ENCODE results near the gene TSPAN12. TPM values are rescaled to one million over a fixed set of nuclear protein-coding genes. Genes with fewer than 3 reads are reported as not detected.

The TSPAN12 gene
- total RNA-seq, 1 experiment from 2014 or later = 1.4 TPM

- ChIA-PET CTCF (no interaction called here), POLR2A (no interaction called here)
- in situ Hi-C loops (cut with HindIII; ENCODE audit: low pct_unique_long_range_greater_than_20kb, low sequenced_read_pairs) (no loop called here), intact Hi-C loops (cut with micrococcal nuclease; ENCODE audit: unreplicated experiment) (no loop called here)
- H3K9me3 ChIP-seq (ENCODE audit: control insufficient read depth, insufficient read depth, low read depth, low read length) = no peaks in the 10 kb centered on the region
- no peaks in the 10 kb centered on the region for H3K27me3 ChIP-seq (ENCODE audit: control insufficient read depth, insufficient read depth, low read length)
- no peak for DNase-seq (ENCODE audit: low read depth, low spot score)
- H3K4me3 ChIP-seq (ENCODE audit: low read depth in 2 of 2, low read length in 2 of 2) = no peak overlapping the region
- no peak for TF ChIP-seq SIN3A (IDR thresholded peaks at IDR 0.05; ENCODE audit: borderline replicate concordance, insufficient read depth, low read depth, low read length)
- no peak for TF ChIP-seq TCF7L2 (IDR thresholded peaks at IDR 0.05; ENCODE audit: low read depth, low read length)
- TF ChIP-seq POLR2AphosphoS5 (IDR thresholded peaks at IDR 0.05; ENCODE audit: low read depth, low read length) = no peak
- no peak for TF ChIP-seq CTCF (IDR thresholded peaks at IDR 0.05)
- no peak for TF ChIP-seq REST (IDR thresholded peaks at IDR 0.05; ENCODE audit: insufficient read depth in 1 of 2, low read depth in 2 of 2, low read length in 1 of 2)
- ATAC-seq = no peak
- no TSS peak for BruUV-seq (replicated peaks)
- H3K4me1 ChIP-seq (ENCODE audit: control insufficient read depth, insufficient read depth, low read length) = no peaks in the 10 kb centered on the region
- H3K27ac ChIP-seq (ENCODE audit: low read length) = no peak overlapping the region
- H3K36me3 ChIP-seq (ENCODE audit: control insufficient read depth, insufficient read depth, low read length) = no peaks in the 10 kb centered on the region
These were observed 82.2 kb downstream of the TSPAN12 start for GRCh38 chr7:120775755-120776154.

GRCh38 chr7:120774481-120774880 is 83.5 kb downstream of the TSPAN12 start:
- no peaks in the 10 kb centered on the region for H3K36me3 ChIP-seq (ENCODE audit: control insufficient read depth, insufficient read depth, low read length)
- ATAC-seq (no peak), DNase-seq (ENCODE audit: low read depth, low spot score) (no peak)
- in situ Hi-C loops (cut with HindIII; ENCODE audit: low pct_unique_long_range_greater_than_20kb, low sequenced_read_pairs) = no loop called here
- no peak overlapping the region for H3K27ac ChIP-seq (ENCODE audit: low read length)
- BruUV-seq (replicated peaks) = no TSS peak
- intact Hi-C loops (cut with micrococcal nuclease; ENCODE audit: unreplicated experiment) = no loop called here
- H3K9me3 ChIP-seq (ENCODE audit: control insufficient read depth, insufficient read depth, low read depth, low read length) = no peaks in the 10 kb centered on the region
- ChIA-PET CTCF (no interaction called here), POLR2A (no interaction called here)
- no peaks in the 10 kb centered on the region for H3K27me3 ChIP-seq (ENCODE audit: control insufficient read depth, insufficient read depth, low read length)
- no peak for TF ChIP-seq CTCF (IDR thresholded peaks at IDR 0.05)
- no peak for TF ChIP-seq POLR2AphosphoS5 (IDR thresholded peaks at IDR 0.05; ENCODE audit: low read depth, low read length)
- TF ChIP-seq SIN3A (IDR thresholded peaks at IDR 0.05; ENCODE audit: borderline replicate concordance, insufficient read depth, low read depth, low read length) = no peak
- TF ChIP-seq REST (IDR thresholded peaks at IDR 0.05; ENCODE audit: insufficient read depth in 1 of 2, low read depth in 2 of 2, low read length in 1 of 2) = no peak
- TF ChIP-seq TCF7L2 (IDR thresholded peaks at IDR 0.05; ENCODE audit: low read depth, low read length) = no peak
- H3K4me3 ChIP-seq (ENCODE audit: low read depth in 2 of 2, low read length in 2 of 2) = no peak overlapping the region
- no peaks in the 10 kb centered on the region for H3K4me1 ChIP-seq (ENCODE audit: control insufficient read depth, insufficient read depth, low read length)
